EH (cell line): Measurements from ENCODE around the gene C1QTNF6.

ENCODE experiments used
- DNase-seq: peaks from one replicate; pipeline ENCODE4 v3.0.0-alpha.2; 2015; ENCODE audit warnings: low read depth

Gene C1QTNF6

DNA sequence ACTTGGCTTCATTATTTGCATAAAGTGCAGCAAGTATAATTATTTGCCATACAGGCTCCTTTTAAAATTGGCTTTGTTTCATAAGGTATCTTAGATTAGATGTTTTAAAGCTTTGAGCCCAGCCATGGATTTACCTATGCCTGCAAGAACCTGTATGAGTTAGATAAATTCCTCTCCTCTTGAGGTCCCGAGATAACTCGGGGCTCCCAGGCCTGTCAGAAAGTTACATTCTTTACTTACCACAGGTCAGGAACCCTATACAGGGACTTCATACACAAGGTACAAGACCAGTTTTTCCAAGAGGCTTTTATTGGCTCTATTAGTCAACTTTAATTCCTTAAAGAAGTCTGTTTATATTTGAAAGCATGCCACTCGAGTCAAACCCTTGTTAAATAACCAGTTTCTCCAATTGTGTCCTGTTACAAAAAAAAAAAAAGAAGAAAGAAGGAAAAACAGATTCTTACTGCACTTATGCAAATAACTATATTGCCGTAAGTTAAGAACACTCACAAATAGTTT is 2.3 kb upstream of the C1QTNF6 start:
- peak; percentile 62 for DNase-seq

DNA sequence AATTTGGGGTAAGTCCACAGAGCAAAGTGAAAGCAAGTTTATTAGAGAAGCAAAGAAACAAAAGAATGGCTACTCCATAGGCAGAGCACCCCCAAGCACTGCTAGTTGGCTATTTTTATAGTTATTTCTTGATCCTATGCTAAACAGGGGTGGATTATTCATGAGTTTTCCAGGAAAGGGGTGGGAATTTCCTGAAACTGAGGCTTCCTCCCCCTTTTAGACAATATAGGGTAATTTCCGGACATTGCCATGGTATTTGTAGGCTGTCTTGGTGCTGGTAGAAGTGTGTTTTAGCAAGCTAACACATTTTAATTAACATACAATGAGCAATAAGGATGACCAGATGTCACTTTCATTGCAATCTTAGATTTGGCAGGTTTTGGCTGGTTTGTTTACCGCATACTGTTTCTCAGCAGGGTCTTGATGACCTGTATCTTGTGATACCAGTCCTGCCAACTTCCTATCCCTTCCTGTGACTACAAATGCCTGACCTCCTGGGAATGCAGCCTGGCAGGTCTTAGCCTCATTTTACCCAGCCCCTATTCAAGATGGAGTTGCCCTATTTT is 937 bp upstream of the C1QTNF6 start:
- DNase-seq = peak; percentile 66

DNA sequence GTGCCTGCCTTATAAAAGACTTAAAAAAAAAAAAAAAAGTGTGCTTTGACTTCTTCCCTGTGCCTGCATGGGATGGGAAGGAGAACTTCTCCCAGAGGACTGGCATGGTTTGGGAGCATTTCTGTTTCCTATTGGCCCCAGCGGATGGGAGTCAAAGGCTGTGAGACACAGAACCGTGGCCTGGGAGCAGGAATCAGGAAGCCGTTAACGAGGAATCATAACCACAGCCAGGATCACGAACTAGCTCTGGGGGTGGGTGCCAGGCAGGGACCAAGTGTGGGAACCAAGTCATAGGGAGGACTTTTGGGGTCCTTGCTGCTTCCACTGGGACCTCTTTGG is 526 bp downstream of the C1QTNF6 start:
- peak; percentile 85 for DNase-seq

DNA sequence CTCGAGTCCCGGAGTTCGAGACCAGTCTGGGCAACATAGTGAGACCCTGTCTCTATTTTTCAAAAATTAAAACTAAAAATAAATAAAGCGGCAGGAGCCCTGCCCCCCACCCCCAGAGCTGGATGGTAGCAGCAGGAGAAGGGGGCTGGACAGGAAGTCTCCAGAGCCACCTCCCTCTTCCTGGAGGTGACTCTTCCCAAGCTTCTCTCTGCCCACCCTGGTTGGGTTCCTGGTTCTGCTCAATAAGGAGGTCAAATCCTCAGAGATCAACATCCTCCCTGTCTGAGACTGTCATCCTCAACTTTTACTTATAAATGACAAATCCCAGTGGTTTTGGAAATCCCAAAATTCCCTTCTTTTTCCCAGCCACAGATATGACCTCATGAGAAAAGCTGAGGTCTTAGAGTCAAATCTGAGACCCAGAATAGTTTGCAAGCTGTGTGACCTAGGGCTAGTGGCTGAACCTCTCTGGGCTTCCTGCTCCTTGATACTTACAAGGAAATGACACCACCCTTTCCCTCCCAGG is 987 bp downstream of the C1QTNF6 start:
- DNase-seq = peak; percentile 51

DNA sequence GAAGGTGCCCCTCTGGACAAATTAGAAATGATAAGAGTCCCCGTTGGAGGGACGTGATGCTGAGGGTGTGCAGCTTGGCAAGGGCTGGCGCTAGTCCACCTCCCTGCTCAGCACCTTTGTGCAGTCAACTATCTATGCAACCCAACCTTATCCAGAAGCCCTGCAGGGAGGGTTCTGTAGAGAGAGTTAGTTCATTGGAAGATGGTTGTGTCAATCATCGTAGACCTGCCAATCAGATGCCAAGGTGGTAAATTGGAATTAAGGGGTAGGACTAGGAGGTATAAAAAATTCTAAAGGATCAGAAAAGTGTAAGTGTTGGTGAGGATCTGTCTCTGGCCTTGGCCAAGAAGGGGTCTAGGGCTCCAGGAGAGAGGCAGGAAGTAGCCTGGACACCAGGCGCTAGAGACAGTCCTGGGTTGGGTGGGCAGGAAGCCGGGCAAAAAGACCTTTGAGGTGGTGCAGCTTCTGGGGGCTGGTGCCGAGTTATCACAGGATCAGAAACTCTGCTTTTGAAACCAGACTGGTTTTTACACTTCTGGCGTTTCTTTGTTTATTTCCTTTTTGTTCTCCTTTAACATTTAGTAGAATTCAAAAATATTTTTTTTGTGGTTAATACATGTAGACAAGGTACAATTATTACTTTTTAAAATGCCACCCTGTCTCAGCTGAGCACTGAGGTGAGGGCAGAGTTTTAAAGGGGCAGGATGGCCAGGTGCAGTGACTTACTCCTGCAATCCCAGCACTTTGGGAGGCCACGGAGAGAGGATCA is 1.6 kb downstream of the C1QTNF6 start:
- peak; percentile 67 for DNase-seq

DNA sequence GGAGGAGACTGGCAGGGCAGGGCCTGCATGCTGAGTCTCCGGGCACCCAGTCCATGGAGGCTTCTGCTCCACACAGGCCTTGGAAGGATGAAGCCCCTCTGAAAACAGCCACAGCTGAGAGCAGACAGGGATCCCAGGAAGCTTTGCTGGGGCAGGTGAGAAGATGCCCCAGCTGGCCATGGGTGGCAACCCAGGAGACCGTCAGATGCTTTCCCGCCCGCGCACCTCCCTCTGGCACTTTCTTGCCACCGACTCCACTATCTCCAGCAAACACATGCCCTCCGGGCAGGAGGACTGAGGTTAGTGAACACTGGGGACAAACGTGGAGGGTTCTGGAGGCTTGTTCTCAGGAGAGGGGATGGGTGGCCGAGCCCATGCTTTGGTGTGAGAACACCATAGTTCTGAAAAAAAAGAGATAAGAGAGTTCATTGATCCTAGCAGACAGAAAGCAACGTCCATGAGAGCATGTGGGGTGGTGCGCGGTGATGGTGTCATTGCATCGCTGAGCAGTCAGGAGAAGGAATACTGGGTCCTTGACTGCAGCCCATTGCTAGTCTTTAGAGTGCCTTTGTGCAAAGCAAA is 2.3 kb downstream of the C1QTNF6 start:
- DNase-seq = no peak

DNA sequence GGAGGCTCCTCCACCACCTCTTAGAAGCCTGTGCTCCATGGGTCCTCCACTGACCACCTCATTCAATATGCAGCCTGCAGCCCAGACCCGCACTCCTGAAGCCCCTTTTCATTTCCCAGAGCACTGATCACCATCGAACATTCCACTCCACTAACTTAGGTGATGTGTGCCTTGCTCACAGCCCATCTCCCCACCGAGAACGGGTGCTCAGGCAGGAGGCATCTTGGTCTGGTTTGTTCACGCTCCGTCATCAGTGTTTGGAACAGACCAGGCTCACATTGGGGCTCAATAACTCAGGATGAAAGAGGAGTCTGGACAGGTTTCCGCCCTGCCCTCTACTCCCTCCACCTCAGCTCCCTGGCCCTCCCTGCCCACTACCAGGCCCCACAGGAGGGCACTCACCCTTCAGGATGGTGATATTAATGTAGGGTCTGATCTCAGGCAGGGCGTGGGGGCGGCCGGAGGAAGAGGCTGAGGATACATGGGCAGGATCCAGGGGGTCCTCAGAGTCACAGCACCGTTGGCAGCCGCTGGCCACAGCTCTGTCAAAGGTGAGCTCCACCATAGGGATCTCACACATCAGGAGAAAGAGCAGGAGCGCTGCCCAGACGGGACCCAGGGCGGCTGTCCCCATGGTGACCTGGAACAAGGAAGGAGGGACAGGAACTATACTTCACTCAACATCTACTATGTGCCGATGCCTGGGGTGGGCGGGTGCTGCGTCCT is 3.1 kb downstream of the C1QTNF6 start:
- no peak for DNase-seq

DNA sequence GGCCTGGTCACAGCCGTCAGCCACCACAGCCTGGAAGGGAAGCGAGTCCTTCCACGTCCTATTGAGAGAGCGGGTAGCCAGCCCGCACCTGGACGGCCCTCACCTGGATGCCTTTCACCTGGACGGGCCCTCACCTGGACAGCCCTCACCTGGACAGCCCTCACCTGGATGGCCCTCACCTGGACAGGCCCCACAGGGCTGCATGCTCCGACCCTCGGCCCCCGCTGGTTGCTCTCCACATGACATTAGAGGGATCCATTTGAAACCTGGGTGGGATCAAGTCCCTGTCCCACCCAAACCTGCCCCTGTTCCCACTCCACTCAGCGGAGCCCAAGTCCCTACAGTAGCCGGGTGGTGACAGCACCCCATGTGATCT is 3.7 kb downstream of the C1QTNF6 start:
- DNase-seq = no peak

DNA sequence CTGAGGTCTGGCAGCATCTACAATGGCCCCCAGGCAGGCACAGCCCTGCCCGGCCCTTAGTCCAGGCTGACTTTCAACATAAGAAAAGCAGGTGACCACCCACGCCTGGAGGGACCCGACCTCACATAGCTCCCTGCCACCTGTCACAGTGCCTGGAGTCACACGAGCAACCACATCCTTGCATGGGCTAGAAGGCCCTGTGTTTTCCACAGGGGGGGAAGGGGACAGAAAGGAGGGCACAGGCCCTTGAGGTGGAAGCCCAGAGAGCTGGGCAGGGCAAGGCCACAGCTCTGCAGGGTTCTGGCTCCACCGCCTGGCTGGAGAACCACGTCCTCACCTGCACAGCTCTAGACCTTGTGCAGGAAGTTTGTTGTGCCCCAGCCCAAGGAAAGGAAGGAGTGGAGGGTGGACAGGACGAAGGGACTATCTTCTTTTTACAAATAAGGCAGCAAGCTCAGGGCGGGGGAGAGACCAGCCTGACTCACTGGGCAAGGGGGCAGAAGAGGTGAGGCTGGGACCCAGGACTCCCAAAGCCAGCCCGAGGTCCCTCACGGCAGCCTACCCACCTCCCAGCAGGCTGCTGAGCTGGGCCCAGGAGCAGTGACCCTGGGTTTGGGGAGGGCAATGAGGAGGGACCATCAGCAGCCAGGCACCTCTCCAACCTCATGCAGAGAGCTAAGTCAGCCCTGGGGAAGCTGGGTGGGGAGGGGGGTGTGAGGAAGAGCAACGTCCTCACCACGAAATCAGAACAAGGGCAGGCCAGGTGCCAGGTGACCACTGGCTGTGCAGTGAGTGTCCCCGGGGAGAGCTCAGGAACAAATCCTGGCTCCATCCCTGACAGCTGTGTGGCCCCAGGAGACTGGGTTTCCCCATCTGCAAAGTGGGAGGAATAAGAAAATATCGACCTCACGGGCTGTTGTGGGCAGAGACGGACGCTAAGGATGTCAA is 4.3 kb downstream of the C1QTNF6 start:
- no peak for DNase-seq

DNA sequence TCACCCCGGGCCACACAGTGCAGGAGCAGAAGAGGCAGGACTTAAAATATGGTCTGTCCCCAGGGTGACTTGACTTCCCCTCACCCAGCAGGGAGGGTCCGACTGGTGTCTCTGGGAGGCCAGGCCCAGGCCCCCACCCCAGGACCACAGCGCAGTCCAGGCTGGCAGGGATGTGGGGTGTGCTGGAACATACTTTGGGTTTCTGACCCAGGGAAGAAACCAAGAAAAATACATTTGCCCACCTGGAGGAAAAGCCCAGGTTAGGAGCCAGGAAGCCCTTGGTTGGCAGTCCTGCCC is 5.2 kb downstream of the C1QTNF6 start:
- no peak for DNase-seq

DNA sequence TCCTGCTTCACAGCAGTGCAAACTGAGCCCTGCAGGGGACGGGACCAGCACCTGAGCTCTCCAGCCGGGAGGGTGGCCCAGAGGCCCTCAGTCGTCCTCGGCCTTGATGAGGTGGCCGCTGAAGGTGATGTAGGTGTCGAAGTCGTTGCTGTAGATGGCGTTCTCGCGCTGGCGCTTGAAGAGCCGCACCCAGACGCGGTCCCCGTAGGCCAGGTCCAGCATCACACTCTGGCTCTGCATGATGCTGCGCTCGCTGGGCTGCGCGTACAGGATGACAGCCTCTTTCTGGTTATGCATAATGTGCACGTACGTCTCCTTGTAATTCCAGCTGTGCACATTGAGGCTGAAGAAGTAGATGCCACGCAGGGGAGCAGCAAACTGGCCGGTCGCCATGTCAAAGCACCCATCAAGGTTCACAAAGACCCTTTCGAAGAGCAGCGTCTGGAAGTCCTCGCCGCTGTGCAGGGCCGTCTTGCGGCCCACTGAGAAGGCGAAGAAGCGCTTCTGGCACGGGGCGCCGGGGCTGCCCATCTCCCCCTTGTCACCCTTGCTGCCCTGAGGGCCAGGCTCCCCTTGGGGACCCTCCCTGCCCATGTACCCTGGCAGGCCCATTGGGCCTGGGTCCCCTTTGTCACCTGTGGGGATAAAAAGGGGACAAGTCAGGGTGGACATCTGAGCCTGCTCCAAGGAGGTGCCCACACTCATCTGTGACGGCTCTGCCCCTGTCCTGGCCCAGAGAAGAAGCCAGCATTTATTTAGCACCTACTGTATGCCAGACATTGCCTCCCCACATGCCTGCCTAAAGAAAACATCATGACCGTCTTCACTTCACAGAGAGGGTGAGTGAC is 5.7 kb downstream of the C1QTNF6 start:
- DNase-seq = no peak

DNA sequence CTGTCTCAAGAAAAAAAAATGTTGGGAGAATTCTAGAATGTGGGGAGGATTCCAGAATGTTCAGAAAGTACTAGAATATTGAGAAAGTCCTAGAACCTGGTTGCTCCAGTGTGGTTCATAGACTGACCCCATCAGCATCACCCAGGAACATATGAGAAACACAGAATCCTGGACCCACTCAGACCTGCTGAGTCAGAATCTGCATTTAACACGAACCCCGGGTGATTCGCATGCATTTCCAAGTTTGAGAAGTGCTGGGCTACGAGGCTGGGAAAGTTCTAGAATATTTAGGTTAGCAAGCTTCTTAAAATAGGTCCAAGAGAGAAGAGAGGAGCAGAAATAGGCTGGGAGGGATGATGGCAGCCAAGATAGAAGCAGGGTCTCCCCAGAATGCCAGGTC is 6.4 kb downstream of the C1QTNF6 start:
- no peak for DNase-seq

DNA sequence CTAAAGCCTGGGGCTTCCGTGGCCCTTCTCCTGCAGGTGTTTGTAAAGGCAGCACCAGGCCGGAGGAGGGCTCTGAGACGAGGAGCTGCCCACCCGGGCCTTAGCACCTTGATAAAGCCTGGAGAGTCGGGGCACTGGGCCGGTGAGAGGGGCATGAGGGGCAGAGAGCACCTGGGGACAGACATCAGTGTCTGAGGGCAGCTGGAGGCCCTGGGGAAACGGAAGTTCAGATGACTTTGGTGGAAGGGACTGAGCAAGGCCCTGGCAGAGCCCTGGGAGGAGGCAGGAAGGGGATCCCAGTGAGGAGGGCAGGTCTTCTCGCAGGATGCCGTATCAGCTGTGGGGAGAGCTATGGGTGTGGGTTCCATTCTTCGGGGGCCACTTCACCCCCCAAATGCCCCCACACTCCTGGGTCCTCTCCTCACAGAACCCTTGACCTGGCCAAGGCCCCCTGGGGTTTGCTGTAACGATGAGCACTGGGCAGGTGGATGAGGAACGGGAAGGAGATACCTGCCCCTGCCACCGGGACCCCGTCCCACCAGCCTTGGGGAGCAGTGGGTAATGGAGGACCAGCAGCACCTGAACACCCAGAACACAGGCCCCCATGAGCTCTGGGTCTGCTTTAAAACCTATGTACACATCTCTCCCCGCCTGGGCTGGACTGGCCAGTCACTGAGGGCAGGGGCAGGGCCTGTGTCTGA is 7.4 kb downstream of the C1QTNF6 start:
- DNase-seq = no peak

DNA sequence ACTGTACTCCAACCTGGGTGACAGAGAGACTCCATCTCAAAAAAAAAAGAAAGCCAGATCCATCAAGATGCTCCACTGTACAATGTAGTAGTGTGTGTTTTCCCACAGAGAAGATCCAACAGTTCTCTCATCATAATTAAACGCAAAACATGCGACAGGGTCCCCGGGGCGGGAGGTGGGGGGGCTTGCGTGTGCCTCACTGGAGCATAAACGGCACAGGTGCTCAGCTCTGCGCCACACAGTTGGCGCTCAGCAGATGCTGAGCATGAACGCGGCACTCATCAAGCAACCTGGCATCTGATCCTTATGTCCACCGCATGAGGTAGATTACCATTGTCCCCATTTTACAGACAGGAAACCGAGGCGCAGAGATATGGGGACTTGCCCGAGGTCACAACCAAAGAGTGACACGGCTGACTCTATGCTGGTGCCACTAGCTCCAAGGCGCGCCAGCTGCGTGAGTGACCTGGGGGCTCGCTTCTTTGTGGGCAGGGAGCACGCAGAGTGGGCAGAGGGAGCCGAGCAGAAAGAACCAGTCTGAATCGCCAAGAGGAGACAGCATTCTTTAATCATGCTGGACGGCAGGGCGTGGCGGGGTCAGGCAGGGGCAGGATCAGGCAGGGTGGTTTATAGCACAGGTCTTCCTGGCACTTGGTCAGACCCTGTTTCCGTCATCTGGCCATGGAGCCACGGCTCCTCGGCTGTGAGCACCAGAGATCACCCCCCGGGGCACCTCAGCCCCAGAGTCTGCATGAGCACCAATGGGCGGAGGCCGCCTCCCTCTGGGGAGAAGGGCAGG is 8.2 kb downstream of the C1QTNF6 start:
- no peak for DNase-seq

DNA sequence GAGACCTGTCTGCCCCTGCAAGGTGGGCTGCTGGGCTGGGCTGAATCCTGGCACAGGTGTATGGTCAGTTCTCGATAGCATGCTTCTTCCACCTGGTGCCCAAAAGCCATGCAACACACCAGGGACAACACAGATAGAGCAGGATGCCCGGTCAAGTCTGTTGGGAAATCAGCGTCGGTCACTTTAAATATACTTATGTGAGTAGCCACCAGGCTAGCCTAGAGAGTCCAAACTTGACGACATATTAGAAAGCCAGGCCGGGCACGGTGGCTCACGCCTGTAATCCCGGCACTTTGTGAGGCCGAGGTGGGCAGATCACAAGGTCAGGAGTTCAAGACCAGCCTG is 8.9 kb downstream of the C1QTNF6 start:
- DNase-seq = no peak

DNA sequence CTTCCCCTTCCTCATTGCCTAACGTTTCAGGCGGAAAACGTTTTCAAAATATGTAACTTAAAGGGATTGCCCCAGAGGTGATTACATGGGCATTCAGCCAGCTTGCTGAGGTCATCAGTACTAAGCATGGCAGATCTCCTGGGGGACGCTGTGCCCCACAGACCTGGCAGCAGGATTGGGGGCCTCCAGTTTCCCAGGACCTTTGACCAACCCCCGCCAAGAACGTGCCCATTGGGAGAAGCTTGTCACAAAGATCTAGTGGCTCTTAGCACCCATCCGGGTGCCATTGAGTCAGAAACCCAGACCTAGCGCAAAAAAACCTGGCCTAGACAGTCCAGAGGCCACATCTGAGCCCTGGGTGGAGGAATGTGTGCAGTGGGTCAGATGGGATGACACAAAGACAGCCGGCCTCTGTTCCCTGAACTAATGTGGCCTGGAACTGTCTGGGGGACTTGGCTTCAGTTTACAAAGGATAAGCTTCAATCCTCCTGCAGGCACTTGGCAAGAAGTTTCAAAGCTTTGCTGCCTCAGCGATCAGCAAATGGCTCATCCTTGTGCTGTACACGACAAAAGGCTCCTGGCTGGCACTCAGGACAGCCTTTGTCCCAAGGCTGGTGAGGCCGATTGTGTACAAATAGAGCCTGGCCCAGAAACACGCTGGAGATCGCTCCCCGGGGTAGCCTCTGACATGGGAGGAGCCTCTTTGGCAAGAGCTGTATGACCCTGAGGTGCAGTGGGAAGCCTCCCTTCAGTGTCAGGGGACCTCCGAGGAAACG is 9.5 kb downstream of the C1QTNF6 start:
- peak; percentile 30 for DNase-seq

DNA sequence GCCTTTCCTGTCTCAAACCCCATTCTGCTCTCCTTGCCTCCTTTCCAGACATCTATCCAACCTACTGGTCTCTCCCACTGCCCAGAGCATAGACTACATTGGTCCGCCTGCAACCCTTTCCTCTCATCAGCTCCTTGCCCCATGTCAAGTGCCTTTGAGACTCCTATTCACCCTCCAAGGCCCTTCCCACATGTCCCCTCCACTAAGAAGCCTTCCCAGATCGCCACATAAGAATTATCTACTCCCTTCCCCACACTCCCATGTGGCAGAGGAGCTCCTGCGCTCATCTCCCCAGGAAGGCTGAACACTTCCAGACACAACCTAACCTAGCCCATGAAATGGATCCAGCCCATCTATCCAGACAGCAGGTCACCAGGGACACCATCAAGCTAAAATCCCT is 10.3 kb downstream of the C1QTNF6 start:
- no peak for DNase-seq

DNA sequence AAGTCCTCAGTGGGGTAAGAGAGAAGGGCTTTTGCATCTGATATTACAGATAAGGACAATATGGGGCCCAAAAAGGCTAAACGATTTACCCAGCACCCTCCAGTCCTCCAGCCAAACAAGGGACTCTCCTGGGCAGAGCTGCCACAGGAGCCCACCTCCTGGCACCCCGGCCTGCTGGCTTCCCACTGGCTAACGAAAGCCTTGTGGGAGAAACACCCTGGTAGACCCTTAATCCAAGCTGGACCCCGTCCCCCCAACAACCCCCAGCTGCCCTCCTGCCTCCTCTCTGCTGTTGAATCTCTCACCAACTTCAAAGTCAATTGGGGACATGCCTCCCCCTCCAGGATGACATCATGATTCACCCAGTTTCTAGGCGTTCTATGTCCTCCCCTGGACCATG is 10.8 kb downstream of the C1QTNF6 start:
- no peak for DNase-seq
